Right atrium auricular region (tissue), 2 donors: ENCODE results near the gene NT5E. TPM values are rescaled to one million over a fixed set of nuclear protein-coding genes. Genes with fewer than 3 reads are reported as not detected.
A peak's percentile ranks its signal among the peaks of the same experiment; 100 is the strongest.

Source experiments
- DNase-seq: peaks from one replicate; pipeline ENCODE4 v3.0.0-alpha.2; 2019; ENCODE audit warnings: low spot score
- H3K27ac ChIP-seq, 2 donors: fragments of 200-600 bp; sonication (generic); 1 replicate in 1 of 2; 2 replicates in 1 of 2; pipeline ENCODE4 v1.5.1; 2016 to 2019
- H3K27me3 ChIP-seq, 2 donors: fragments of 200-600 bp; sonication (generic); one replicate each; pipeline versions ENCODE4 v1.5.1 to v1.6.0; 2017 to 2019
- H3K36me3 ChIP-seq: fragments of 200-600 bp; sonication (generic); one replicate; pipeline ENCODE4 v1.5.1; 2016
- H3K4me1 ChIP-seq, 2 donors: fragments of 200-600 bp; sonication (generic); one replicate each; pipeline versions ENCODE4 v1.5.1 to v1.6.0; 2017 to 2019
- H3K4me3 ChIP-seq, 2 donors: fragments of 200-600 bp; sonication (generic); 1 replicate in 1 of 2; 2 replicates in 1 of 2; pipeline ENCODE4 v1.5.1; 2017 to 2019; ENCODE audit warnings: mild to moderate bottlenecking in 1 of 2, moderate library complexity in 1 of 2
- H3K9me3 ChIP-seq, 2 donors: fragments of 200-600 bp; sonication (generic); one replicate each; pipeline ENCODE4 v1.5.1; 2019
- total RNA-seq, 2 donors: library from RNA; depleted of rRNA; stranded (reverse); fragments of >200 nt; gene quantifications; one replicate each; pipeline ENCODE4 v1.1.0, GENCODE V29; 2016
- TF ChIP-seq, protein P1 (sequence below), 2 donors: fragments of 200-600 bp; sonication (generic); IDR thresholded peaks; one replicate each; pipeline ENCODE4 v1.5.1; 2019; ENCODE audit warnings: antibody characterized with exemption in 2 of 2

NT5E gene
- total RNA-seq, 2 donors from 2014 or later = 7.1 to 10.6 TPM

DNA sequence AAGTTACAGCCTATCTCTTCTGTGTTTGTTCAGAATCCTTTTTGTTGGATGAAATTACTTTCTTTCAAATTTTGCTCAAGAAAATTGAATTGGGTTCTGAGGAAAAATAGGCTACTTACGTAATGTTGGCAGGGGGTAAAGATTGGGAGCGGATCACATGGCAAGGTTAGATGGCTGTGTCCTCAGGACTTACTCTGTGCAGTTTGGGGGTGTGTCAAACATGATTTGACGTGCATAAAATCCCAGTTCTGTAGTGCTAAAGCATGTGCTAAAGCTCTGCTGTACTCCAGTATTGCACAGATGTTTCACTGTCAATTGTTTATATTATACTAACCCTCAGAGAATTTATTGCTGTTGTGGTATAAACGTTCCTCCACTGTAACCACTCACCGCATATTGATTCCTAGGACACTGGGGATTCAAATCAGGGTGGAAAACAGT, 2.6 kb downstream of the NT5E start:
- no peak overlapping the region for H3K27ac ChIP-seq
- peaks cover 0 to 20% of the 10 kb centered on the region in 2 donors for H3K4me1 ChIP-seq
- no peaks in the 10 kb centered on the region for H3K9me3 ChIP-seq
- no peaks in the 10 kb centered on the region for H3K36me3 ChIP-seq
- TF ChIP-seq, protein P1, sequence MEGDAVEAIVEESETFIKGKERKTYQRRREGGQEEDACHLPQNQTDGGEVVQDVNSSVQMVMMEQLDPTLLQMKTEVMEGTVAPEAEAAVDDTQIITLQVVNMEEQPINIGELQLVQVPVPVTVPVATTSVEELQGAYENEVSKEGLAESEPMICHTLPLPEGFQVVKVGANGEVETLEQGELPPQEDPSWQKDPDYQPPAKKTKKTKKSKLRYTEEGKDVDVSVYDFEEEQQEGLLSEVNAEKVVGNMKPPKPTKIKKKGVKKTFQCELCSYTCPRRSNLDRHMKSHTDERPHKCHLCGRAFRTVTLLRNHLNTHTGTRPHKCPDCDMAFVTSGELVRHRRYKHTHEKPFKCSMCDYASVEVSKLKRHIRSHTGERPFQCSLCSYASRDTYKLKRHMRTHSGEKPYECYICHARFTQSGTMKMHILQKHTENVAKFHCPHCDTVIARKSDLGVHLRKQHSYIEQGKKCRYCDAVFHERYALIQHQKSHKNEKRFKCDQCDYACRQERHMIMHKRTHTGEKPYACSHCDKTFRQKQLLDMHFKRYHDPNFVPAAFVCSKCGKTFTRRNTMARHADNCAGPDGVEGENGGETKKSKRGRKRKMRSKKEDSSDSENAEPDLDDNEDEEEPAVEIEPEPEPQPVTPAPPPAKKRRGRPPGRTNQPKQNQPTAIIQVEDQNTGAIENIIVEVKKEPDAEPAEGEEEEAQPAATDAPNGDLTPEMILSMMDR (IDR thresholded peaks at IDR 0.05) = no peak
- no peak overlapping the region for H3K4me3 ChIP-seq
- DNase-seq = no peak
- no peaks in the 10 kb centered on the region for H3K27me3 ChIP-seq

DNA sequence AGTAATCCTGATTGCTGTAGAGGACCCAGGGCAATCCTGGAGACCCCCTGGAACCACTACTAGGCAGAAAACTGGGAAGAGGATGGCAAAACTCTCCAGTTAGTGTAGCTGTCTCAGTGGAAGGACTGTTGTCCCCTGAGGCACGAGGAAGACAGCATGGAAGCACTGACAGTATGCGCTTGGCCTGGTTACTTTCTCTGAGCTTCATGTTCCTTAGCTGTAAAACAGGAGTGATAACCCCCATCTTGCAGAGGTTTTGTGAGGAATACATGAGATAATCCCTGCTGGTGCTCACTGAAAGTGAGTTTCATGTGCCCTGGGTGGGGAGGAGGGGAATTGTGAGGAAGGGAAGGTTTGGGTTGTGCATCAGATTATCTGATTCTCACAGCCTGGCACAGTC, 3.2 kb downstream of the NT5E start:
- Histone ChIP-seq H3K4me1 (peaks cover 0 to 20% of the 10 kb centered on the region in 2 donors), H3K9me3 (no peaks in the 10 kb centered on the region), H3K4me3 (no peak overlapping the region), H3K27ac (no peak overlapping the region), H3K36me3 (no peaks in the 10 kb centered on the region), H3K27me3 (no peaks in the 10 kb centered on the region)
- no peak for DNase-seq
- TF ChIP-seq, protein P1 (IDR thresholded peaks at IDR 0.05) = no peak

- Histone ChIP-seq H3K4me3 (no peak overlapping the region), H3K27me3 (no peaks in the 10 kb centered on the region), H3K27ac (no peak overlapping the region), H3K4me1 (peaks cover 0 to 24% of the 10 kb centered on the region in 2 donors), H3K36me3 (no peaks in the 10 kb centered on the region), H3K9me3 (no peaks in the 10 kb centered on the region)
- TF ChIP-seq, protein P1 (IDR thresholded peaks at IDR 0.05) = no peak
- no peak for DNase-seq
These were observed 3.6 kb downstream of the NT5E start for GRCh38 chr6:85453490-85453889.

DNA sequence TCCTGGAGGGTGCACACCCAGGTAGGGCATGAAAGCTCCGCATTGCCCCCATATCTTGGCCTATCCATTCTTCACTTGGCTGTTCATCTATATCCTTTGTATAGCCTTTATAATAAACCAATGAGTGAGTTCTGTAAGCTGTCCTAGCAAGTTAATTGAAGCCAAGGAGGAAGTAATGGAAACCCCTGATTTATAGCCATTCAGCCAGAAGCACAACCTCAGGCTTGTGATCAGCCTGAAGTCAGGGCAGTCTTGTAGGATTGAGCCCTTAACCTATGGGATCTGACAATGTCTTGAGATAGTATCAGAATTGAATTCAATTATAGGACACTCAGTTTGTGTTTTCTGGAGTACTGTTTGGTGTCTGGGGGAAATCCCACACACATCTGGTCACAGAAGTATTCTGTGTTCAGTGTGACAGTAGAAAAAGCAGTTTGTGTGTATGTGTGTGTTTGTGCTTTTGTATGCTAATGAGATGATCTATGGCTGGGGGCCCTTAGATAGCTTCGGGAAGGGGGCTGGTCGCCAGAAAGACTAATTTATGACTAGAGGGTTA, 5.7 kb downstream of the NT5E start:
- no peak overlapping the region for H3K27ac ChIP-seq
- no peak for DNase-seq
- TF ChIP-seq, protein P1 (IDR thresholded peaks at IDR 0.05) = no peak

DNA sequence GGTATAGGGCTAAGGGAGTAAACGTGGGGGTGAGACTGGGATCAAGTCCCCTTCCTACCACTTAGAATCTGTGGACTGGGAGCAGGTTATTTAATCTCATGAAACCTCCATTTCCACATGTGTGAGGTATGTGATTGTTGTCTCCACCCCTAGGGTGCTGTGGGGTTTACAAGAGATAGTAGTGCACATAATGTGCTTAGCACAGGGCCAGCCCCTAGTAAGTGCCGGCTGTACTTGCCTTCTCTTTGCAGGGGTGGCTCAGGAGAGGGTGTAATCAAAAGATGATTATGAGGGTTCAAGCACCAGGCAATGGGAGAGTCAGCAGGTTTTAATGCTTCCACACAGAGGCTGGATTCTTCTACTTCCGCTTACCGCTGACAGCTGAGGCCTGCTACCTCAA, 6.9 kb downstream of the NT5E start:
- TF ChIP-seq, protein P1 (IDR thresholded peaks at IDR 0.05) = no peak
- Histone ChIP-seq H3K9me3 (no peaks in the 10 kb centered on the region), H3K4me3 (no peak overlapping the region), H3K36me3 (no peaks in the 10 kb centered on the region), H3K27me3 (no peaks in the 10 kb centered on the region), H3K27ac (no peak overlapping the region), H3K4me1 (peaks cover 0 to 18% of the 10 kb centered on the region in 2 donors)
- DNase-seq = no peak

More for the DNA sequence above, 5.7 kb downstream of the NT5E start:
- Histone ChIP-seq H3K27me3 (no peaks in the 10 kb centered on the region), H3K9me3 (no peaks in the 10 kb centered on the region), H3K4me1 (peaks cover 0 to 11% of the 10 kb centered on the region in 2 donors), H3K36me3 (no peaks in the 10 kb centered on the region), H3K4me3 (no peak overlapping the region)

DNA sequence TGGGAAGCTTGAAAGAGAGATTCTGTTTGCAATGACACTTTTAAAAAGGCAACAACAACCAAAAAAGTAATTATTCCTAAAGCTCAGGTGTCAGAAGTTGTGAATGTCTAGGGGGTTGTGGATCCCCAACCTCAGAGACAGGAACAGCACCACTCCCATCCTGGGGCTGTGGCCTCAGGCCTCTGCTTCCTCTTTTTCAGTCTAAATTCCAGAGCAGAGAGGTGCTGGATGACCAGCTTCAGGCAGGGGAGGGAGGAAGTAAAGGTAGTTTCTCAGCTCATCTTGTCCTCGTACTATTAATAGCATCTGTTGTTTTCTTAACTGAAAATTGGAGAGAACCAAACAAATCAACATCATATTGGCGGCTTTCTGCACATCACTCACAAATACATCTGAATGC, 8.3 kb downstream of the NT5E start:
- Histone ChIP-seq H3K27me3 (no peaks in the 10 kb centered on the region), H3K9me3 (no peaks in the 10 kb centered on the region), H3K4me3 (no peak overlapping the region), H3K27ac (peak overlapping the region in 1 of 2 donors; percentile 45), H3K36me3 (no peaks in the 10 kb centered on the region), H3K4me1 (peaks cover 0 to 22% of the 10 kb centered on the region in 2 donors)
- TF ChIP-seq, protein P1 (IDR thresholded peaks at IDR 0.05) = no peak
- DNase-seq = no peak
